Brain pericyte (primary cell): ENCODE measurements around the gene LAMB1.

Experiments
- DNase-seq: peaks from one replicate; pipeline ENCODE4 v3.0.0-alpha.2; 2012; ENCODE audit warnings: low read depth, low spot score

Gene LAMB1

DNA sequence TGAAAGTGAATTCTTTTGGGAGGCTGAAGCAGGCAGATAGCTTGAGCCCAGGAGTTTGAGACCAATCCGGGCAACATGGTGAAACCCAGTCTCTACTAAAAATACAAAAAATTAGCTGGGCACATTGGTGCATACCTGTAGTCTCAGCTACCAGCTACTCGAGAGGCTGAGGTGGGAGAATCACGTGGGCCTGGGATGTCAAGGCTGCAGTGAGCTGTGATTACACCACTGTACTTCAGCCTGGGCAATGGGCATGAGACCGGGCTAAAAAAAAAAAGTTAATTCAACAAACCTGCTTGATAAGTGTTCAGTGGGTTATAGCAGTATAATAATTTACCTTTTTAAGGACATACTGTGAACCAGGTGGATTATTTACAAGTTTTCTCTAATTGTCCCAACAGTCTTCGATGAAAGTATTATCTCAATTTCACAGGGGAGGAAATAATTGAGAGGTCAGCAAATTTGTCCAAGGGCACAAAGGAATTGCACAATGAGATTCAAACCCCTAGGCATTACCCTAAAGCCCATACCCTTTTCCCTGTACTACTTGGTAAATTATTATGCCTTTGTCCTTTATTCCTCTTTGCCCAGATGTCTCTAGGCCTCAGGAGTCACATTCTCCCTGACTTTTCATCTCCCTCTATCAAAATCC, 125.1 kb downstream of the LAMB1 start:
- no peak for DNase-seq

- DNase-seq = no peak
Measured at GRCh38 chr7:107876916-107877315, 126.0 kb downstream of the LAMB1 start.

GRCh38 chr7:107874605-107875446, 128.1 kb downstream of the LAMB1 start:
- no peak for DNase-seq

DNA sequence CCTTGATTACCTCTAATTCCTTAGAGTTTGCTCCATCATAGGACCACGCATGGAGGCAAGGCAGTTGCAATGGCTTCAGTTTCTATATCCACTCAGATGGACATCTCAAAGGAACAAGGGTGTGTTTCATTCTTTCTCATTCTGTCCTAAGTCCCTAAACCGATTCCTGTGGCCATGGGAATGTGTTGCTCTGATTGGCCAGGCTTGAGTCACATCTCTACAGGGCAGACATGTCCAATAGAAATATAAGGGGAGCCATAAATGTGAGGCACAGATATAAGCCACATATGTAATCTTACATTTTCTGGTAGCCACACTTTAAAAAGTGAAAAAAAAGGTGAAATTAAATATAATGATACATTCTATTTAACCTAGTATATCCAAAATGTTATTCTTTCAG, 128.8 kb downstream of the LAMB1 start:
- DNase-seq = no peak
